C4-2B (cell line): ENCODE data around the gene FHDC1.

Source experiments
- ZFX ChIP-seq: fragments of 450-650 bp; IDR thresholded peaks from 2 replicates; pipeline ENCODE4 v1.6.1; 2017
- TF ChIP-seq, protein P1 (sequence below): fragments of 450-650 bp; conservative IDR thresholded peaks from 2 replicates; pipeline ENCODE4 v1.5.1; 2017; ENCODE audit warnings: mild to moderate bottlenecking

DNA sequence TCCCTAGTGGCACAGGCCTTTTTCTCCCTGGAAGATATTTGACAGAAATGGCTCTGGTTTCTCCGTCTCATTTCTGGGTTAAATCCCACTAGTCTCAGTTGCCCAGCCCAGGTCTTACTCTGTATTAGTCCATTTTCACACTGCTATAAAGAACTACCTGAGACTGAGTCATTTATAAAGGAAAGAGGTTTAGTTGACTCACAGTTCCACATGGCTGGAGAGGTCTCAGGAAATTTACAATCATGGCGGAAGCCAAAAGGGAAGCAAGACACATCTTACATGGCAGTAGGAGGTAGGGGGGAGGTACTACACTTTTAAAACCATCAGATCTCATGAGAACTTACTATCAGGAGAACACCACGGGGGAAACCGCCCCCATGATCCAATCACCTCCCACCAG is 81.9 kb downstream of the FHDC1 start:
- TF ChIP-seq, protein P1, sequence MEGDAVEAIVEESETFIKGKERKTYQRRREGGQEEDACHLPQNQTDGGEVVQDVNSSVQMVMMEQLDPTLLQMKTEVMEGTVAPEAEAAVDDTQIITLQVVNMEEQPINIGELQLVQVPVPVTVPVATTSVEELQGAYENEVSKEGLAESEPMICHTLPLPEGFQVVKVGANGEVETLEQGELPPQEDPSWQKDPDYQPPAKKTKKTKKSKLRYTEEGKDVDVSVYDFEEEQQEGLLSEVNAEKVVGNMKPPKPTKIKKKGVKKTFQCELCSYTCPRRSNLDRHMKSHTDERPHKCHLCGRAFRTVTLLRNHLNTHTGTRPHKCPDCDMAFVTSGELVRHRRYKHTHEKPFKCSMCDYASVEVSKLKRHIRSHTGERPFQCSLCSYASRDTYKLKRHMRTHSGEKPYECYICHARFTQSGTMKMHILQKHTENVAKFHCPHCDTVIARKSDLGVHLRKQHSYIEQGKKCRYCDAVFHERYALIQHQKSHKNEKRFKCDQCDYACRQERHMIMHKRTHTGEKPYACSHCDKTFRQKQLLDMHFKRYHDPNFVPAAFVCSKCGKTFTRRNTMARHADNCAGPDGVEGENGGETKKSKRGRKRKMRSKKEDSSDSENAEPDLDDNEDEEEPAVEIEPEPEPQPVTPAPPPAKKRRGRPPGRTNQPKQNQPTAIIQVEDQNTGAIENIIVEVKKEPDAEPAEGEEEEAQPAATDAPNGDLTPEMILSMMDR = no peak
- no peak for TF ChIP-seq ZFX
